ENCODE data around the gene TAGLN2.

The TAGLN2 gene

DNA sequence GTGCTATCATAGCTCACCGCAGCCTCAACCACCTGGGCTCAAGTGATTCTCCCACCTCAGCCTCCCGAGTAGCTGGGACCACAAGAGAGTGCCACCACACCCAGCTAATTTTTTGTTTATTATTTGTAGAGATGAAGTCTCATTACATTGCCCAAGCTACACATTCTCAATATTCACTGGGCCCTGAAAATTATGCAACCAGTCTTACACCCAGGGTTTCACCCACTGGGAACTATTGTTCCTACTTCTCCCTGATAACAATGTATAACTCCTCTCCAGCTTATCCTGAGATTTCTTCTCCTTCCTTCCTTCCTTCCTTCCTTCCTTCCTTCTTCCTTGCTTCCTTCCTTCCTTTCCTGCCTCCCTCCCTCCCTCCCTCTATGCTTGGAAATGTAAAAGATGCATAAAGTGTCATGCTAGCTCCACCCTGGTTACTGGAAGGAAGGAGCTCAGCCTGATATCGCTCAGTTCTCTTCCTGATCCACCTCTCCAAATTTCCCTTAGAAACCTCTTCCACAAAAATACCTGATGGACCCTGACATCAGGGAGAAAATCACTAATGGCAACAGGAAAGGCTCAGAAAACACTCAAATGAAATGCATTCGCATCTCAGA lies 51.7 kb downstream of the TAGLN2 start:
- Histone ChIP-seq H3K36me3 (no peaks in the 10 kb centered on the region), H3K9me3 (no peaks in the 10 kb centered on the region), H3K27ac (no peak overlapping the region), H3K4me1 (ENCODE audit: control insufficient read depth in 1 of 2, insufficient read depth in 1 of 2, low read depth in 1 of 2, low read length in 1 of 2) (peaks cover 7 to 12% of the 10 kb centered on the region in 2 experiments), H3K4me3 (ENCODE audit: low read depth in 1 of 2, low read length in 1 of 2) (no peak overlapping the region), H3K27me3 (no peaks in the 10 kb centered on the region)
- TF ChIP-seq, protein P1, sequence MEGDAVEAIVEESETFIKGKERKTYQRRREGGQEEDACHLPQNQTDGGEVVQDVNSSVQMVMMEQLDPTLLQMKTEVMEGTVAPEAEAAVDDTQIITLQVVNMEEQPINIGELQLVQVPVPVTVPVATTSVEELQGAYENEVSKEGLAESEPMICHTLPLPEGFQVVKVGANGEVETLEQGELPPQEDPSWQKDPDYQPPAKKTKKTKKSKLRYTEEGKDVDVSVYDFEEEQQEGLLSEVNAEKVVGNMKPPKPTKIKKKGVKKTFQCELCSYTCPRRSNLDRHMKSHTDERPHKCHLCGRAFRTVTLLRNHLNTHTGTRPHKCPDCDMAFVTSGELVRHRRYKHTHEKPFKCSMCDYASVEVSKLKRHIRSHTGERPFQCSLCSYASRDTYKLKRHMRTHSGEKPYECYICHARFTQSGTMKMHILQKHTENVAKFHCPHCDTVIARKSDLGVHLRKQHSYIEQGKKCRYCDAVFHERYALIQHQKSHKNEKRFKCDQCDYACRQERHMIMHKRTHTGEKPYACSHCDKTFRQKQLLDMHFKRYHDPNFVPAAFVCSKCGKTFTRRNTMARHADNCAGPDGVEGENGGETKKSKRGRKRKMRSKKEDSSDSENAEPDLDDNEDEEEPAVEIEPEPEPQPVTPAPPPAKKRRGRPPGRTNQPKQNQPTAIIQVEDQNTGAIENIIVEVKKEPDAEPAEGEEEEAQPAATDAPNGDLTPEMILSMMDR (IDR thresholded peaks at IDR 0.05) = no peak

DNA sequence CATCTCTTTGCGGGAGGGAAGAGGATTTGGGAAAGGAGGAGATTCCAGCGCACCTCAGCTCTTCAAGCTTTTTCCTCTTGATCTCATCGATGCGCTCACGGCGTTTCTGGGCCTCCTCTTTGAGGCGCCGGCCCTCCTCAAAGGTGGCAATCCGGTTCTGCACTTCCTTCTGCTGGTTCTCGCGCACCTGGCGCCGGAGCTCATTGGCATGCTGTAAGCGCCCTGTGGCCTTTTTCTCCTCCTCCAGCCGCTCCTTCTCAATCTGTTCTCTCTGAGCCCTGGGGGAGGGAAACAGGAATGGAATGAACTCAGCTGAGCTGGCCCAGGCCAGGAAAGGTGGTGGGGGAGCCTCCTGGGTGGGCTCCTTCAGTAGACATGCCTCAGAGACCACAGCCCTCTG lies 52.4 kb downstream of the TAGLN2 start:
- Histone ChIP-seq H3K4me3 (ENCODE audit: low read depth in 1 of 2, low read length in 1 of 2) (no peak overlapping the region), H3K9me3 (no peaks in the 10 kb centered on the region), H3K4me1 (ENCODE audit: control insufficient read depth in 1 of 2, insufficient read depth in 1 of 2, low read depth in 1 of 2, low read length in 1 of 2) (peaks cover 4 to 7% of the 10 kb centered on the region in 2 experiments), H3K36me3 (no peaks in the 10 kb centered on the region), H3K27ac (no peak overlapping the region), H3K27me3 (peaks cover 4% of the 10 kb centered on the region)
- TF ChIP-seq, protein P1 (IDR thresholded peaks at IDR 0.05) = no peak

DNA sequence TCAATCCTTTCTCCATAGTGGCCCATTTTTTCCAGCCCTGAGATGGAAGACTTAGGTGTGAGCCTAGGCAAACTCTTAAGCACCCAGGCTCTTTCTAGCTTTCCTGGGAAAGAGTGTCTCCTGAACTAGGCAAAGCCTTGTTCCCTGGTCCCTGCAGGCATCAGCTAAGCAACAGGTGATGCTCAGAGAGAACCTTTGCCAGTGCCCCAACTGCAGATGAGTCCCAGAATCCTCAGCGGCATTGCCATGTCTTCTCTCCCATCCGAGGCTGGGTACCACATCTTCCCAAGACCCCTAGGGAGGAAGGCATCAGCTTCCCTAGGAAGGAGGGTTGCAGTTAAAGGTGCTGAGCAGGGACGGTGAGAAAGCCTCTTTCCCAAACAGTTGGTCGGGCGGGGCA lies 54.6 kb downstream of the TAGLN2 start:
- Histone ChIP-seq H3K36me3 (no peaks in the 10 kb centered on the region), H3K4me3 (ENCODE audit: low read depth in 1 of 2, low read length in 1 of 2) (no peak overlapping the region), H3K27me3 (peaks cover 9% of the 10 kb centered on the region), H3K4me1 (ENCODE audit: control insufficient read depth in 1 of 2, insufficient read depth in 1 of 2, low read depth in 1 of 2, low read length in 1 of 2) (peaks cover 0 to 5% of the 10 kb centered on the region in 2 experiments), H3K9me3 (no peaks in the 10 kb centered on the region), H3K27ac (no peak overlapping the region)
- TF ChIP-seq, protein P1 (IDR thresholded peaks at IDR 0.05) = no peak

DNA sequence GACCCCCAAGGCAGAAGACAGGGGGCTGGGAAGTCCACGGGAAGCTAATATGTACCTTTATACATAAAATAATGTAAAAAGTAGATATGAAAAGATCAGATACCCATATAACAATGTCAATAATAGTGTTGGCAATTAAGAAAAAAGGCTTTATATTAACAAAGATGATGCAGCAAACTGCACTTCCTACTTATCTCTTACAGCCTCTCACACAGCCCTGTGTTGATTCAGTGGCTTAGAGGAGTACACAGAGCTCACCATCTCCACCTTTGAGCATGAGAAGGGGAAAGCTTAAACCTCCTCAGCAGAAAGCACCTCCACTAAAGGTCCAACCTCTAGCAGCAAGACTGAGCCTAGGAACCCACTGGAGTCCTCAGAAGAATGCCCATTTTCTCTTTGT lies 55.7 kb downstream of the TAGLN2 start:
- Histone ChIP-seq H3K9me3 (no peaks in the 10 kb centered on the region), H3K4me1 (ENCODE audit: control insufficient read depth in 1 of 2, insufficient read depth in 1 of 2, low read depth in 1 of 2, low read length in 1 of 2) (peaks cover 0 to 5% of the 10 kb centered on the region in 2 experiments), H3K36me3 (no peaks in the 10 kb centered on the region), H3K27ac (no peak overlapping the region), H3K27me3 (peaks cover 9% of the 10 kb centered on the region), H3K4me3 (ENCODE audit: low read depth in 1 of 2, low read length in 1 of 2) (no peak overlapping the region)
- TF ChIP-seq, protein P1 (IDR thresholded peaks at IDR 0.05) = no peak

DNA sequence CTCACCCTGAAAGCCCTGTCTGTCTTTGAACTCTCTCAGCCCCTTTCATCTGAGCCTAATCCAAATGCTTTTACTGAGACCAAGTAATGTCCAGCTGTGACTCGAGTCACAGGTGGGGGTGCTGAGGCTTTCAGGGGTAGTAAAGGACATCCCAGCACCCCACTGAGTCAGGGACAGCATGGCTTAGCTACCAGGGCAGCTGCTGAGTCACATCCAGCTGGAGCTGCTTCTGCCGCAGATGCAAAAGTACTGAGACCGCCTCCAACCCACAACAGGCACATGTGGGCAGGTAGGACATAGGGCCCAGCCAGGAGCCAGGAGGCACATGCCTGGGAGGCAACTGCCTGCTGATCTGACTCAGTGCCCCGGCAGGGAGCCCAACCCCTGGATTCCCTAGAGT lies 56.1 kb downstream of the TAGLN2 start:
- Histone ChIP-seq H3K27me3 (peaks cover 9% of the 10 kb centered on the region), H3K36me3 (no peaks in the 10 kb centered on the region), H3K4me1 (ENCODE audit: control insufficient read depth in 1 of 2, insufficient read depth in 1 of 2, low read depth in 1 of 2, low read length in 1 of 2) (peaks cover 0 to 5% of the 10 kb centered on the region in 2 experiments), H3K27ac (no peak overlapping the region), H3K4me3 (ENCODE audit: low read depth in 1 of 2, low read length in 1 of 2) (no peak overlapping the region), H3K9me3 (no peaks in the 10 kb centered on the region)
- TF ChIP-seq, protein P1 (IDR thresholded peaks at IDR 0.05) = no peak
